Spleen (tissue), 11 donors: ENCODE measurements around the gene PLCB3. TPM values are rescaled to one million over a fixed set of nuclear protein-coding genes. Genes with fewer than 3 reads are reported as not detected.
A peak's percentile ranks its signal among the peaks of the same experiment; 100 is the strongest.
"Not testable (repeated sequence)": the region's sequence is repeated elsewhere in the genome, so short reads cannot be mapped to it uniquely, and the experiment has no call there.

Source experiments
- DNase-seq: peaks from one replicate; pipeline ENCODE4 v3.0.0-alpha.2; 2020
- H3K27ac ChIP-seq, 8 donors: fragments of 200-600 bp; sonication (generic) in 7 of 8; 1 replicate in 4 of 8; 2 replicates in 4 of 8; pipeline versions ENCODE4 v1.5.0 to v1.8.0; 2016 to 2021; ENCODE audit warnings: inconsistent platforms in 4 of 8, mild to moderate bottlenecking in 4 of 8, moderate library complexity in 1 of 8
- H3K27me3 ChIP-seq, 7 donors: fragments of 200-600 bp; sonication (generic) in 6 of 7; replicated peaks in 1 of 7; 1 replicate in 4 of 7; 2 replicates in 3 of 7; pipeline versions ENCODE4 v1.5.0 to v1.8.0; 2016 to 2021; ENCODE audit warnings: inconsistent platforms in 3 of 7, mild to moderate bottlenecking in 1 of 7
- H3K36me3 ChIP-seq, 6 donors: fragments of 200-600 bp; sonication (generic) in 5 of 6; 1 replicate in 4 of 6; 2 replicates in 2 of 6; pipeline versions ENCODE4 v1.5.0 to v1.8.0; 2016 to 2021; ENCODE audit warnings: inconsistent platforms in 2 of 6
- H3K4me1 ChIP-seq, 6 donors: fragments of 200-600 bp; sonication (generic) in 5 of 6; 1 replicate in 3 of 6; 2 replicates in 3 of 6; pipeline versions ENCODE4 v1.5.0 to v1.8.0; 2016 to 2021; ENCODE audit warnings: inconsistent platforms in 3 of 6
- H3K4me3 ChIP-seq, 8 donors: fragments of 200-600 bp; sonication (generic) in 7 of 8; 1 replicate in 4 of 8; 2 replicates in 4 of 8; pipeline versions ENCODE4 v1.5.0 to v1.8.0; 2016 to 2021; ENCODE audit warnings: inconsistent platforms in 4 of 8, mild to moderate bottlenecking in 4 of 8, moderate library complexity in 2 of 8
- H3K9me3 ChIP-seq, 8 donors: fragments of 200-600 bp; sonication (generic) in 7 of 8; 1 replicate in 4 of 8; 2 replicates in 4 of 8; pipeline versions ENCODE4 v1.5.0 to v1.8.0; 2016 to 2021; ENCODE audit warnings: inconsistent platforms in 4 of 8
- POLR2A ChIP-seq, 3 donors: fragments of 450-650 bp; IDR thresholded peaks; one replicate each; pipeline ENCODE4 v1.5.1; 2017; ENCODE audit warnings: antibody characterized with exemption in 3 of 3, mild to moderate bottlenecking in 1 of 3
- POLR2AphosphoS5 ChIP-seq, 3 donors: sonication (generic); formaldehyde crosslinking; IDR thresholded peaks; one replicate each; pipeline ENCODE4 v1.5.1; 2017; ENCODE audit warnings: antibody characterized with exemption in 3 of 3
- WGBS, 5 donors: extraction: QIAGEN DNeasy Blood & Tissue Kit in 3 of 5; methylation state at CpG; one replicate each; pipeline versions ENCODE4 v1.1.5 to v1.1.7; 2013 to 2018; 5-methylcytosine and 5-hydroxymethylcytosine counted together
- intact Hi-C: fragments of 100-400 bp; cut with DNase I; formaldehyde crosslinking; loops from one replicate; pipeline ENCODE4 v1.15.0; 2023; ENCODE audit warnings: low total_unique reads
- polyA plus RNA-seq, 3 donors: library from polyadenylated mRNA; stranded (reverse); fragments of 200-250 nt; gene quantifications; one replicate each; pipeline ENCODE4 v1.2.1, GENCODE V29; 2013
- total RNA-seq, 7 donors: library from RNA; depleted of rRNA in 3 of 7; stranded (reverse); fragments of >200 nt in 3 of 7; fragmentation: NEBNext Ultra II Directional in 4 of 7; extraction: Animal tissue kit (Norgen Biotek cat#: 25700) in 4 of 7; gene quantifications; one replicate each; pipeline versions ENCODE4 v1.1.0 to v1.2.1, GENCODE V29; 2016 to 2021
- TF ChIP-seq, protein P1 (sequence below), 11 experiments: fragments of 200-600 bp in 7 of 11; fragments of 450-650 bp in 4 of 11; sonication (generic) in 4 of 11; IDR thresholded peaks in 8 of 11; conservative IDR thresholded peaks in 3 of 11; 1 replicate in 7 of 11; 2 replicates in 4 of 11; pipeline versions ENCODE4 v1.4.0 to v1.8.0; 2016 to 2021; ENCODE audit warnings: antibody characterized with exemption in 11 of 11, inconsistent platforms in 4 of 11, mild to moderate bottlenecking in 1 of 11
- donor health status: healthy with polysubstance abuse.
- donor health status: DM: no; HTN: no; CAD: no; lungs with moderate emphysema.
- donor health status: DM: no; HTN: no; CAD: no.
- donor health status: Bipolar disorder and iron deficiency.
- donor health status: healthy.
- donor health status: DM: no; HTN: no; CAD: no.
- donor health status: DM: yes; HTN: yes; CAD: no.

Gene PLCB3
- total and polyA plus RNA-seq, 10 donors = 3.8 to 28.3 (median 21.1) TPM

DNA sequence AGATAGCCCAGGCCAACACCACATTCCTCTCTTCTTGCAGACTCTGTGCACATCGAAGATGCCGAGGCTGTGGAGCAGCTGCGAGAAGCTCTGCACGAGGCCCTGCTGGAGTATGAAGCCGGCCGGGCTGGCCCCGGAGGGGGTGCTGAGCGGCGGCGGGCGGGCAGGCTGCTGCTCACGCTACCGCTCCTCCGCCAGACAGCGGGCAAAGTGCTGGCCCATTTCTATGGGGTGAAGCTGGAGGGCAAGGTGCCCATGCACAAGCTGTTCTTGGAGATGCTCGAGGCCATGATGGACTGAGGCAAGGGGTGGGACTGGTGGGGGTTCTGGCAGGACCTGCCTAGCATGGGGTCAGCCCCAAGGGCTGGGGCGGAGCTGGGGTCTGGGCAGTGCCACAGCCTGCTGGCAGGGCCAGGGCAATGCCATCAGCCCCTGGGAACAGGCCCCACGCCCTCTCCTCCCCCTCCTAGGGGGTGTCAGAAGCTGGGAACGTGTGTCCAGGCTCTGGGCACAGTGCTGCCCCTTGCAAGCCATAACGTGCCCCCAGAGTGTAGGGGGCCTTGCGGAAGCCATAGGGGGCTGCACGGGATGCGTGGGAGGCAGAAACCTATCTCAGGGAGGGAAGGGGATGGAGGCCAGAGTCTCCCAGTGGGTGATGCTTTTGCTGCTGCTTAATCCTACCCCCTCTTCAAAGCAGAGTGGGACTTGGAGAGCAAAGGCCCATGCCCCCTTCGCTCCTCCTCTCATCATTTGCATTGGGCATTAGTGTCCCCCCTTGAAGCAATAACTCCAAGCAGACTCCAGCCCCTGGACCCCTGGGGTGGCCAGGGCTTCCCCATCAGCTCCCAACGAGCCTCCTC lies 64.6 kb downstream of the PLCB3 start:
- peak in 1 of 3 donors; percentile 49 for TF ChIP-seq POLR2AphosphoS5 (IDR thresholded peaks at IDR 0.05)
- Histone ChIP-seq H3K4me3 (peak overlapping the region in 6 of 8 donors; percentile 69 to 79 (median 74)), H3K4me1 (peaks cover 4 to 70% (median 39%) of the 10 kb centered on the region in 6 donors), H3K36me3 (peaks cover 0 to 69% (median 32%) of the 10 kb centered on the region in 6 donors), H3K27ac (peak overlapping the region in 6 of 8 donors; percentile 95 to 100 (median 99))
- DNase-seq, H3K27me3 ChIP-seq, intact Hi-C loops, H3K9me3 ChIP-seq: not testable (repeated sequence)
- WGBS, 5 donors = 76 to 89% (median 84%) methylated on average over 23 to 25 of the region's 25 CpGs

DNA sequence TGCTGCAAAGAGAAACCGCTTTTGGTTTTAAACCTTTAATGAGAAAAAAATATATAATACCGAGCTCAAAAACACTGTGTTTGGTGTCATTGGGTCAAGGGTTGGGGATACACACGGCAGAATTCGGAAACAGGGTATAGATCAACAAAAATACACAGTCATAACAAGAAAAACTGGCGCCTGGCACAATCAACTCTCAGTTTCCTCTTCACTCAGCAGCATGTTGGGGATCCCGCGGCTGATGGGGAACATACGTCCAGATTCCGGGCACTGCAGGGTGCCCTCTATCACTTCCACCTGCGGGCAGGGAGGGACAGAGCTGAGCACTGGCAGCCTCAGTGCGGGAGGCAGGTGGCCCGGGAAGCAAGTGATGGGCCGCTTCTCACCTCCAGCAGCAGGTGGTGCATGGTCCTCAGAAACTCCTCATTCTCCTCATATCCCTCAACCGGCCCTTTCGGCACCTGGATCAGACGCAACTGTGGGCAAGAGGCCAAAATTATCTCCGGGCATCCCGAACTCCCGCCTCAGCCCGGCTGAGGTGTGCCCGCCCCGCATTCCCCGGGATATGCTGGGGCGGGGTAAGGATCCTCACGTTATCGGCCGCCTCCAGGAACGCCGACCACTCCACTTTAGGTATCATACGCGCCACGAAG lies 65.5 kb downstream of the PLCB3 start:
- no peaks in the 10 kb centered on the region for H3K27me3 ChIP-seq
- WGBS, 5 donors = 5 to 22% (median 6%) methylated on average over 11 to 32 of the region's 32 CpGs
- peak overlapping the region; percentile 52 to 79 (median 74) for H3K4me3 ChIP-seq
- H3K27ac ChIP-seq = peak overlapping the region; percentile 93 to 100 (median 99)
- H3K36me3 ChIP-seq = peaks cover 0 to 69% (median 35%) of the 10 kb centered on the region in 6 donors
- no peaks in the 10 kb centered on the region for H3K9me3 ChIP-seq
- TF ChIP-seq, protein P1, sequence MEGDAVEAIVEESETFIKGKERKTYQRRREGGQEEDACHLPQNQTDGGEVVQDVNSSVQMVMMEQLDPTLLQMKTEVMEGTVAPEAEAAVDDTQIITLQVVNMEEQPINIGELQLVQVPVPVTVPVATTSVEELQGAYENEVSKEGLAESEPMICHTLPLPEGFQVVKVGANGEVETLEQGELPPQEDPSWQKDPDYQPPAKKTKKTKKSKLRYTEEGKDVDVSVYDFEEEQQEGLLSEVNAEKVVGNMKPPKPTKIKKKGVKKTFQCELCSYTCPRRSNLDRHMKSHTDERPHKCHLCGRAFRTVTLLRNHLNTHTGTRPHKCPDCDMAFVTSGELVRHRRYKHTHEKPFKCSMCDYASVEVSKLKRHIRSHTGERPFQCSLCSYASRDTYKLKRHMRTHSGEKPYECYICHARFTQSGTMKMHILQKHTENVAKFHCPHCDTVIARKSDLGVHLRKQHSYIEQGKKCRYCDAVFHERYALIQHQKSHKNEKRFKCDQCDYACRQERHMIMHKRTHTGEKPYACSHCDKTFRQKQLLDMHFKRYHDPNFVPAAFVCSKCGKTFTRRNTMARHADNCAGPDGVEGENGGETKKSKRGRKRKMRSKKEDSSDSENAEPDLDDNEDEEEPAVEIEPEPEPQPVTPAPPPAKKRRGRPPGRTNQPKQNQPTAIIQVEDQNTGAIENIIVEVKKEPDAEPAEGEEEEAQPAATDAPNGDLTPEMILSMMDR (IDR thresholded peaks at IDR 0.05 in 8 of 11, conservative IDR thresholded peaks at IDR 0.05 in 3 of 11) = peak in 3 of 11 experiments; percentile 13 to 32 (median 27)
- TF ChIP-seq POLR2A (IDR thresholded peaks at IDR 0.05) = no peak
- peaks cover 4 to 71% (median 39%) of the 10 kb centered on the region in 6 donors for H3K4me1 ChIP-seq
- intact Hi-C loops = no loop called here
- DNase-seq = no peak

DNA sequence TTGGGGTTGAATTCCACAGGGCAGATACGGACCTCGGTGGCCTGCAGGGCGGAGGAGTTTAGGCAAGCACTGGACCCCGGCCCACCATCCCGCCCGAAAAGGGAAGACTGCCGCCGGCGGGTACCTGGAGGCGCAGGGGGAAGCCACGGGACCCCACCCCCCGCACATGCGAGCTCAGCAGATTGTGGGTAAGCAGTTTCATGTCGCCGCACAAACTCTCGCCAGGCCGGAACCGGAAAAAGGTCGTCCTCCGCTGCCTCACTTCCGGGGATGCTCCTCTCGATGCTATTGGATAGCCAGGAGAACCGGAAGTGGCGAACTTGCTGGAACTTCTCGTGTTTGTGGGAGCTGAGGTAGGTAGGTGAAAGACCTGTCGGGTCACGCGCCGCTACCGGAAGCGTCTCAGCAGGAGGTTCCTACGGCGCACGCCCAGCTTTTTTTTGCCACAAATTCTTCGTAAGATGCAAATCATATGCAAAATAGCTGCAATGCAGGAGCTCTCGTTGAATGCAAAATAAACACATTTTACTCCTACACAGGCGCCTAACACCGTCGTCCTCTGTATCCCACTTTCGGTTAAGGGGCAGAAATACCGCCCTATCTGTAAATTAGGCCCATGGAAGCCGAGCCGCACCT lies 66.1 kb downstream of the PLCB3 start, which contains the start of gene TRMT112:
TSS of gene TRMT112 (minus strand) at position 235 of the 636 bp plus-strand sequence. CDS start at position 202, 33 bp downstream.
- Histone ChIP-seq H3K27ac (peak within 1 kb of the TSS; percentile 93 to 100 (median 99)), H3K9me3 (no peaks in the 10 kb centered on the region), H3K4me3 (peak within 1 kb of the TSS; percentile 52 to 79 (median 74)), H3K4me1 (peaks cover 4 to 69% (median 39%) of the 10 kb centered on the region in 6 donors), H3K27me3 (no peaks in the 10 kb centered on the region), H3K36me3 (peaks cover 0 to 71% (median 39%) of the 10 kb centered on the region in 6 donors)
- peak; percentile 94 to 98 (median 95) for TF ChIP-seq POLR2AphosphoS5 (IDR thresholded peaks at IDR 0.05)
- TF ChIP-seq, protein P1 (IDR thresholded peaks at IDR 0.05 in 8 of 11, conservative IDR thresholded peaks at IDR 0.05 in 3 of 11) = no peak
- TF ChIP-seq POLR2A (IDR thresholded peaks at IDR 0.05) = peak in 2 of 3 donors; percentile 14 to 45
- WGBS, 5 donors = 0% methylated on average over 38 to 43 of the region's 43 CpGs
- intact Hi-C loops = no loop called here
- peak; percentile 96 for DNase-seq

DNA sequence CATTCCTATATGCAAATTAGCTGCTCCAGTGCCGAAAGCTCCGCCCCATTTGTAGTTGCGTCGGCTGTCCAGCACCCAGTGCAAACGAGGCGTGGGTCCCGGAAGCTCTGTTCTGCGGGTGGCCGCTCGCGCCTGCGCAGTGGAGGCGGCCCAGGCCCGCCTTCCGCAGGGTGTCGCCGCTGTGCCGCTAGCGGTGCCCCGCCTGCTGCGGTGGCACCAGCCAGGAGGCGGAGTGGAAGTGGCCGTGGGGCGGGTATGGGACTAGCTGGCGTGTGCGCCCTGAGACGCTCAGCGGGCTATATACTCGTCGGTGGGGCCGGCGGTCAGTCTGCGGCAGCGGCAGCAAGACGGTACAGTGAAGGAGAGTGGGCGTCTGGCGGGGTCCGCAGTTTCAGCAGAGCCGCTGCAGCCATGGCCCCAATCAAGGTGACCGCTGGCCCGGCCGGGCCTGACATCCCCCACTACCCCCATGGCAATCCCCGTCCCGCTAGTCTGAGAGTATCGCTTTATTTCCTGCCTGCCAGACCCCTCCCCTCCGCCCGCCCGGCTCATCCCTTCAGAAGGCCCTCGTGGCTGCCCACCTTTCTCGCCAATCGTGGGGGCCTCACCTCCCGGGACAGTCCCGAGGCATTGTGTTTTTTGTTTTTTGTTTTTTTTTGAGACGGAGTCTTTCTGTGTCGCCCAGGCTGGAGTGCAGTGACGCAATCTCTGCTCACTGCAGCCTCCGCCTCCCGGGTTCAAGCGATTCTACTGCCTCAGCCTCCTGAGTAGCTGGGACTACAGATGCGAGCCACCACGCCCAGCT lies 66.8 kb downstream of the PLCB3 start, which contains the start of gene PRDX5:
TSS of gene PRDX5 (plus strand) at position 161 of the 805 bp plus-strand sequence. CDS start at position 256, 95 bp downstream.
- intact Hi-C loops = no loop called here
- 0% methylated on average over 26 to 61 of the region's 61 CpGs for WGBS, 5 donors
- no peaks in the 10 kb centered on the region for H3K27me3 ChIP-seq

More for the DNA sequence above, 66.8 kb downstream of the PLCB3 start, which contains the start of gene PRDX5:
- H3K36me3 ChIP-seq = peaks cover 0 to 71% (median 45%) of the 10 kb centered on the region in 6 donors
- peak within 1 kb of the TSS; percentile 93 to 100 (median 99) for H3K27ac ChIP-seq
- peaks cover 4 to 62% (median 36%) of the 10 kb centered on the region in 6 donors for H3K4me1 ChIP-seq
- peak within 1 kb of the TSS; percentile 52 to 79 (median 74) for H3K4me3 ChIP-seq
- no peaks in the 10 kb centered on the region for H3K9me3 ChIP-seq
- peak; percentile 99 for DNase-seq
- TF ChIP-seq POLR2A (IDR thresholded peaks at IDR 0.05) (peak in 2 of 3 donors; percentile 44 to 77), POLR2AphosphoS5 (IDR thresholded peaks at IDR 0.05) (peak; percentile 88 to 95 (median 93))
- TF ChIP-seq, protein P1 (IDR thresholded peaks at IDR 0.05 in 8 of 11, conservative IDR thresholded peaks at IDR 0.05 in 3 of 11) = peak; percentile 36 to 83 (median 72)
